HepG2 (cell line): ENCODE results near the gene TAS2R60. TPM values are rescaled to one million over a fixed set of nuclear protein-coding genes. Genes with fewer than 3 reads are reported as not detected.

Experiments
- DRAP1 ChIP-seq: IDR thresholded peaks from 2 replicates; pipeline ENCODE4 v1.6.1; 2016; ENCODE audit warnings: missing genetic modification reagents, missing compliant biosample characterization
- KLF15 ChIP-seq: sonication (generic); formaldehyde crosslinking; IDR thresholded peaks from 2 replicates; pipeline ENCODE4 v1.8.1; 2023; ENCODE audit warnings: borderline replicate concordance, mild to moderate bottlenecking, inconsistent platforms, missing genetic modification reagents, mixed read lengths
- SUZ12 ChIP-seq: fragments of 150-350 bp; IDR thresholded peaks from 2 replicates; pipeline ENCODE4 v1.6.1; 2014; ENCODE audit warnings: low read depth, low read length
- TIGD3 ChIP-seq: sonication (generic); formaldehyde crosslinking; IDR thresholded peaks from 2 replicates; pipeline ENCODE4 v1.5.1; 2020; ENCODE audit warnings: mild to moderate bottlenecking, missing genetic modification reagents, borderline replicate concordance
- ZNF160 ChIP-seq: sonication (generic); formaldehyde crosslinking; IDR thresholded peaks from 2 replicates; pipeline ENCODE4 v1.8.0; 2022; ENCODE audit warnings: mild to moderate bottlenecking, inconsistent platforms, missing genetic modification reagents
- ZNF547 ChIP-seq: sonication (generic); formaldehyde crosslinking; IDR thresholded peaks from 2 replicates; pipeline ENCODE4 v1.5.1; 2020; ENCODE audit warnings: mild to moderate bottlenecking, missing genetic modification reagents
- ZNF549 ChIP-seq: sonication (generic); formaldehyde crosslinking; IDR thresholded peaks from 2 replicates; pipeline ENCODE4 v1.5.0; 2020; ENCODE audit warnings: missing genetic modification reagents
- ZNF572 ChIP-seq: sonication (generic); formaldehyde crosslinking; IDR thresholded peaks from 2 replicates; pipeline ENCODE4 v1.5.1; 2020; ENCODE audit warnings: mild to moderate bottlenecking, missing genetic modification reagents
- ZSCAN29 ChIP-seq: sonication (generic); formaldehyde crosslinking; conservative IDR thresholded peaks from 2 replicates; pipeline ENCODE4 v1.4.0; 2020; ENCODE audit warnings: mild to moderate bottlenecking, missing genetic modification reagents
- polyA plus RNA-seq, 8 experiments: library from polyadenylated mRNA; depleted of rRNA in 3 of 8; stranded (reverse) in 7 of 8; unstranded in 1 of 8; fragments of >200 nt; fragmentation: Illumina TruSeq in 4 of 8; extraction: Trizol in 4 of 8; gene quantifications; 2 replicates each; pipeline versions ENCODE4 v1.2.1 to v1.2.3, GENCODE V29; 2011 to 2016; ENCODE audit warnings: low read depth in 4 of 8, missing spikeins in 1 of 8, mixed read lengths in 1 of 8; ENCODE audit not compliant: insufficient read depth in 1 of 8
- total RNA-seq, 5 experiments: library from RNA; depleted of rRNA; stranded (reverse); fragments of >200 nt; fragmentation: Illumina TruSeq; extraction: Trizol; gene quantifications; 2 replicates each; pipeline ENCODE4 v1.2.3, GENCODE V29; 2016; ENCODE audit warnings: low read depth in 1 of 5
- TF ChIP-seq, protein P1 (sequence below): sonication (generic); formaldehyde crosslinking; IDR thresholded peaks from one replicate; pipeline ENCODE4 v1.5.1; 2020; ENCODE audit warnings: mild to moderate bottlenecking, missing genetic modification reagents; ENCODE audit errors: not compliant biosample characterization
- TF ChIP-seq, protein P2 (sequence below): sonication (generic); formaldehyde crosslinking; IDR thresholded peaks from 2 replicates; pipeline ENCODE4 v1.9.0; 2021; ENCODE audit warnings: missing genetic modification reagents, mild to moderate bottlenecking, borderline replicate concordance

Gene TAS2R60
- total and polyA plus RNA-seq, 2 of the 13 experiments (the other 11 are each of a cell fraction or from before 2014, with no cell fraction given): not detected

GRCh38 chr7:143395187-143396149 lies 47.8 kb upstream of the TAS2R60 start (continued):
- TF ChIP-seq, protein P1, sequence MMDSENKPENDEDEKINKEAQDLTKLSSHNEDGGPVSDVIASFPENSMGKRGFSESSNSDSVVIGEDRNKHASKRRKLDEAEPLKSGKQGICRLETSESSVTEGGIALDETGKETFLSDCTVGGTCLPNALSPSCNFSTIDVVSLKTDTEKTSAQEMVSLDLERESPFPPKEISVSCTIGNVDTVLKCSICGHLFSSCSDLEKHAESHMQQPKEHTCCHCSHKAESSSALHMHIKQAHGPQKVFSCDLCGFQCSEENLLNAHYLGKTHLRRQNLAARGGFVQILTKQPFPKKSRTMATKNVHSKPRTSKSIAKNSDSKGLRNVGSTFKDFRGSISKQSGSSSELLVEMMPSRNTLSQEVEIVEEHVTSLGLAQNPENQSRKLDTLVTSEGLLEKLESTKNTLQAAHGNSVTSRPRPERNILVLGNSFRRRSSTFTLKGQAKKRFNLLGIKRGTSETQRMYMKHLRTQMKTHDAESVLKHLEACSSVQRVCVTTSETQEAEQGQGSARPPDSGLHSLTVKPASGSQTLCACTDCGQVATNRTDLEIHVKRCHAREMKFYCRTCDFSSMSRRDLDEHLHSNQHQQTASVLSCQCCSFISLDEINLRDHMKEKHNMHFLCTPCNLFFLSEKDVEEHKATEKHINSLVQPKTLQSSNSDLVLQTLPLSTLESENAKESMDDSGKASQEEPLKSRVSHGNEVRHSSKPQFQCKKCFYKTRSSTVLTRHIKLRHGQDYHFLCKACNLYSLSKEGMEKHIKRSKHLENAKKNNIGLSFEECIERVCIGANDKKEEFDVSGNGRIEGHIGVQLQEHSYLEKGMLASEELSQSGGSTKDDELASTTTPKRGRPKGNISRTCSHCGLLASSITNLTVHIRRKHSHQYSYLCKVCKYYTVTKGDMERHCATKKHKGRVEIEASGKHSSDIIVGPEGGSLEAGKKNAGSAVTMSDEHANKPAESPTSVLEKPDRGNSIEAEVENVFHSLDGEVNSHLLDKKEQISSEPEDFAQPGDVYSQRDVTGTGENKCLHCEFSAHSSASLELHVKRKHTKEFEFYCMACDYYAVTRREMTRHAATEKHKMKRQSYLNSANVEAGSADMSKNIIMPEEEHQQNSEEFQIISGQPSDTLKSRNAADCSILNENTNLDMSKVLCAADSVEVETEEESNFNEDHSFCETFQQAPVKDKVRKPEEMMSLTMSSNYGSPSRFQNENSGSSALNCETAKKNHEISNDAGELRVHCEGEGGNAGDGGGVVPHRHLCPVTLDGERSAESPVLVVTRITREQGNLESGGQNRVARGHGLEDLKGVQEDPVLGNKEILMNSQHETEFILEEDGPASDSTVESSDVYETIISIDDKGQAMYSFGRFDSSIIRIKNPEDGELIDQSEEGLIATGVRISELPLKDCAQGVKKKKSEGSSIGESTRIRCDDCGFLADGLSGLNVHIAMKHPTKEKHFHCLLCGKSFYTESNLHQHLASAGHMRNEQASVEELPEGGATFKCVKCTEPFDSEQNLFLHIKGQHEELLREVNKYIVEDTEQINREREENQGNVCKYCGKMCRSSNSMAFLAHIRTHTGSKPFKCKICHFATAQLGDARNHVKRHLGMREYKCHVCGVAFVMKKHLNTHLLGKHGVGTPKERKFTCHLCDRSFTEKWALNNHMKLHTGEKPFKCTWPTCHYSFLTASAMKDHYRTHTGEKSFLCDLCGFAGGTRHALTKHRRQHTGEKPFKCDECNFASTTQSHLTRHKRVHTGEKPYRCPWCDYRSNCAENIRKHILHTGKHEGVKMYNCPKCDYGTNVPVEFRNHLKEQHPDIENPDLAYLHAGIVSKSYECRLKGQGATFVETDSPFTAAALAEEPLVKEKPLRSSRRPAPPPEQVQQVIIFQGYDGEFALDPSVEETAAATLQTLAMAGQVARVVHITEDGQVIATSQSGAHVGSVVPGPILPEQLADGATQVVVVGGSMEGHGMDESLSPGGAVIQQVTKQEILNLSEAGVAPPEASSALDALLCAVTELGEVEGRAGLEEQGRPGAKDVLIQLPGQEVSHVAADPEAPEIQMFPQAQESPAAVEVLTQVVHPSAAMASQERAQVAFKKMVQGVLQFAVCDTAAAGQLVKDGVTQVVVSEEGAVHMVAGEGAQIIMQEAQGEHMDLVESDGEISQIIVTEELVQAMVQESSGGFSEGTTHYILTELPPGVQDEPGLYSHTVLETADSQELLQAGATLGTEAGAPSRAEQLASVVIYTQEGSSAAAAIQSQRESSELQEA: no peak
- TF ChIP-seq ZNF549 (no peak), KLF15 (CRISPR knock-in tag) (no peak), TIGD3 (CRISPR knock-in tag) (no peak), ZNF572 (CRISPR knock-in tag) (no peak), ZNF547 (CRISPR knock-in tag) (peak; percentile 75), ZSCAN29 (CRISPR knock-in tag) (0 out of 2 replicates have a peak, but pooled peaks have one; percentile 14), DRAP1 (CRISPR knock-in tag) (no peak; the same call in 1 of the 2 replicates), ZNF160 (CRISPR knock-in tag) (no peak; the same call in 1 of the 2 replicates), SUZ12 (no peak)
- TF ChIP-seq, protein P2, sequence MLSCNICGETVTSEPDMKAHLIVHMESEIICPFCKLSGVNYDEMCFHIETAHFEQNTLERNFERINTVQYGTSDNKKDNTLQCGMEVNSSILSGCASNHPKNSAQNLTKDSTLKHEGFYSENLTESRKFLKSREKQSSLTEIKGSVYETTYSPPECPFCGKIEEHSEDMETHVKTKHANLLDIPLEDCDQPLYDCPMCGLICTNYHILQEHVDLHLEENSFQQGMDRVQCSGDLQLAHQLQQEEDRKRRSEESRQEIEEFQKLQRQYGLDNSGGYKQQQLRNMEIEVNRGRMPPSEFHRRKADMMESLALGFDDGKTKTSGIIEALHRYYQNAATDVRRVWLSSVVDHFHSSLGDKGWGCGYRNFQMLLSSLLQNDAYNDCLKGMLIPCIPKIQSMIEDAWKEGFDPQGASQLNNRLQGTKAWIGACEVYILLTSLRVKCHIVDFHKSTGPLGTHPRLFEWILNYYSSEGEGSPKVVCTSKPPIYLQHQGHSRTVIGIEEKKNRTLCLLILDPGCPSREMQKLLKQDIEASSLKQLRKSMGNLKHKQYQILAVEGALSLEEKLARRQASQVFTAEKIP: no peak
